Activated CD4-positive, alpha-beta T cell treated with anti-CD3 and anti-CD28 coated beads for 24 hours (primary cell): ENCODE results near the gene C1orf167.

Experiments used
- DNase-seq, 2 donors: peaks; one replicate each; pipeline ENCODE4 v3.0.0-alpha.2; 2020; ENCODE audit warnings: low read depth in 2 of 2

The C1orf167 gene

DNA sequence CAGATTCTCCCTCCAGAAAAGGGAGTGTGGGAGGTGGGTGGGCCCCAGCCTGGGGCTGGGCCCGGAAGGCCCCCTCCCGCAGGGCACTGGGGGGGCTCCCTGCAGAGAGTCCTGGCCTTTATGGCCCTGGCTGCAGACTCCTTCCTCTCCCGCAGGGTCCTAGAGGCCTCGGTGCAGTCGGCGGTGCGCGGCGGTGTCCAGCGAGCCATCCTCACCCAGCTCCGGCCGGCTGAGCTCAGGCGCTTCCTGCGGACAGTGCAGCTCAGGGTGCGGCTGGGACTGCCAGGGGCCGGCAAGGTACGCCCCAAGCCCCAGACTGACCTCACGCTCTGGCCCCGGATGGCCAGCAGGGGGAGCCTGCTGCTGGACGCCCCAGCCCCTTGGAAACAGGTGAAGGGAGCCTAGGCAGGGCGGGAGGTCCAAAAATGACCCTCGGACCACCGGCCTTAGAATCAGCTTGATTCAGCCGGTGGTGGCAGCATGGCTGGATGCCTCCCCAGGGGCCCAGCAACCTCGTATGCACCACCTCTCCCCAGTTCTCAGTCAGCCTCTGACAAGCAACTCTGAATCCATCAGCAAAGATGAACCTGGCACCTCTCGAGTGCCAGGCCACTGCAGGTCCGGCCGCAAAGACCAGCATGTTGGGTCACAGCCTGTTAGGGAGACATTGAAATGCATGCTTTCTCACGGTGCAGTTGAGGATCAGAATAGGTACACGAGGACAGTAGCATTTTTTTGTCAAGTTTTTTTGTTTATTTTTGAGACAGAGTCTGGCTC, 23.2 kb downstream of the C1orf167 start:
- peak in 1 of 2 donors; percentile 22 for DNase-seq

- DNase-seq: no peak
These were observed 24.2 kb downstream of the C1orf167 start for GRCh38 chr1:11786168-11786567.

GRCh38 chr1:11787251-11787803, 25.3 kb downstream of the C1orf167 start:
- DNase-seq: no peak

GRCh38 chr1:11787804-11788436, 25.9 kb downstream of the C1orf167 start:
- DNase-seq: no peak

- no peak for DNase-seq
These were observed 26.6 kb downstream of the C1orf167 start for GRCh38 chr1:11788549-11789053.

GRCh38 chr1:11789126-11790067, 27.4 kb downstream of the C1orf167 start:
- no peak for DNase-seq

DNA sequence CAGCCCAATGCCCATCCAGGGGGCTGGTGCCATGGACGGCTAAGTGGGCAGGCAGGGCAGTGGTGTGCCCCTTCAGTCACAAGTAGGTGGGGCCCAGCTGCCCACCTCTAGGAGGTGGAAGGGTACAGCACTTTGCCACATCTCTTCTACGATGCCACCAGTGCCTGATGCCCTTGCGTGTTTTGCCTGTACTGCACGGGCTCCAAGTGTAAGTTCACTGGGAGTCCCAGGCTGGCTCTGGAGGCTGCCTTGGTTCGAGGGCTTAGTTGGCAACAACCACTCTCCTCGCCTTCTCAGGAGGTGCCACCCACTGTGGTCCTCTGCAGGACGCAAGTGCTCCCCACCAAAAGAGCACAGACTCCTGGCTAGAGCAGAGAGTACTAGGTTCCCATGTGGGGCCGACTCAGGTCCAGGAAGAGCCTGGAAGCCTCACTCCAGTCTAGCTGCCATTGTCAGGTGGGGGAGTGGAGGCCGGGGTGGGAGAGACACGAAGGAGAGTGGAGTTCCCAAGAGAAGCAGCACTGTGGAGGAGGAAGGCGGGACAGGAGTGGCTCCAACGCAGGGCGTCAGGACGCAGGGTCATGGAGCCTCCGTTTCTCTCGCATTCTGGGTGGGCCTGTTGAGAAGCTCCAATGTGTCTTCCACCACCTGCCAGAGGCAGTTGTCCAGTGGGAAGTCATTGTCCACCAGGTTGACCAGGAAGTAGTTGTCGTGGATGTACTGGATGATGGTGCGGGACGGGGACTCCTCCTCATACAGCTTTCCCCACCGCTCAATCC, 28.3 kb downstream of the C1orf167 start:
- DNase-seq: no peak

- DNase-seq: no peak
These were observed 29.1 kb downstream of the C1orf167 start for GRCh38 chr1:11790880-11791715.

DNA sequence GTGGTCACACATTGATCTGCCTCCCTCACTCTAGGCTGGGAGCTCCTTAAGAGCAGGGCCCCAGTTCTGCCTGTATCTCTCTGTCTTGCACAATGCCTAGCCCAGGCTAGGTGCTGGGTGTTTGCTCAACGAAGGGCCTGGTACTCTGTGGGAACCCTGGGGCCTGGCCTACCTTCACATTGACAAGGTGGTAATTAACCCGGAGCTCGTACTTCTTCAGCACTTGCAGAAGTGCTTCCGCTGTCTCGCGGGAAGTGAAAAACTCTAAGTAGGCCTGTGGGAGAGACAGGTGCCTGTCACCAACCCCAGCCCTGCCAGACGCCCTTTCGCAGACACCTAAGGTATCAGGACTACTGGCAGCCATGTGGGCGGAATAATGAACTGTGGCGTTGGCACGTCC, 30.1 kb downstream of the C1orf167 start:
- no peak for DNase-seq

- DNase-seq: no peak
These were observed 31.8 kb downstream of the C1orf167 start for GRCh38 chr1:11793819-11794218.

DNA sequence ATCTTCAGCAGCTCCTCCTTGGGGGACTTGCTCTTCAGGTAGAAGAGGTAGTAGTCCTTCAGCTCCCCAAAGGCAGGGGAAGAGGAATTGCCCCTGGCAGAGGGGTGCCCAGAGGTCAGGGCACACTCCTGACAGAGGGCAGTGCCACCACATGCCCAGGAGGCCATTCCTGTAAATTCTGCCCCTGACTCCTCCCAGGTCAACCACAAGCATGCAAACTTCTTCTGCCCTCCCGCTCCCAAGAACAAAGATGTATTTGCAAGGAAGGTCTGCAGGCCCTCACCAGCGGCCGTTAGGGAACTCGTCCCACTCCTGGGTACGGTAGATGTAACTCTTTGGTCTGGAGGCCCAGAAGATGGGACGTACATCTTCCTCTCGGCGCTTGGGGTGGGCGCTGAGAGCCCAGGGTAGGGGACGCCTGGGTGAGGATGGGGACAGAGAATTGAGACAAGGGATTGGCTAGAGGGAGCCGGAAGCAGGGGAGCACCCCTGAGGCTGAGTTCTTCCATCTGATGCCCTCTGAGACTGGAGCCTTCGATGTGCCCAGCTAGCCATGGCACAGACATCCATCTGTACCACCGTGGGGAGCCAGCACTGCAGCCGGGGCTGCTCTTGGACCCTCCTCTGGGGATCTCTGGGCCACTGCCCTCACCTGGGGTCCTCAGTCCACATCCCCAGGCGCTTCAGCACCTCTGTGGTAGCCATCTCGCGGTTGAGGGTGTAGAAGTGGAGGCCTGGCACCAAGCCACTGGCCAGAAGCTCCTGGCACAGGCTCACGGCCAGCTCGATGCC, 32.6 kb downstream of the C1orf167 start:
- DNase-seq: no peak

DNA sequence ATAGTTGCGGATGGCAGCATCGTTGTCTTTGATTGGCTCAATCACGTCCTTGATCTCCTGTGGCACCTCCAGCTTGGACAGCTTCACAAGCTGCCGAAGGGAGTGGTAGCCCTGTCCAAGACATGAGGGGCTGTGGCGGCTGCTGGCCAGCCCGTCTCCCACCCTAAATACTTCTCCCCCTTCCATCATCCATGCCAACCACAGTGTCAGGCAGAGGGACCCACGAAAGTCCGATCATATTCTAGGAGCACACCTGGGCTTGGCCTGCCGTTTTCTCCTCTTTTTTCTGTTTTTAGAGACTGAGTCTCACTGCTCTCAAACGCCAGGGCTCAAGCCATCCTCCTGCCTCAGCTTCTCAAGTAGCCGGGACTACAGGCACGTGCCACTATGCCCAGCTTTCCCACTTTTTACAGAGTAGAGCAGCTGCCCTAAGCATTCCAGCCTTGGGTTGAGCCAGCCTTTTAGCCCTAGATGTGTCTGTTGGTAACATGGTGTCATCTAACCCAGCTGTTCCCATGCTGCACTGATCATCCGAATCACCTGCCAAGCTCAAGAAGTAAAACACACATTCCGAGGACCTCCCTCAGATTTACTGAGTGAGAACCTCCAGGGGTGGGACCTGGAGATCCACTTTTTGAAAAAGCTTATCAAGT, 33.4 kb downstream of the C1orf167 start:
- DNase-seq: no peak

GRCh38 chr1:11796036-11796828, 34.2 kb downstream of the C1orf167 start:
- no peak for DNase-seq

GRCh38 chr1:11797525-11798216, 35.7 kb downstream of the C1orf167 start:
- DNase-seq: no peak

DNA sequence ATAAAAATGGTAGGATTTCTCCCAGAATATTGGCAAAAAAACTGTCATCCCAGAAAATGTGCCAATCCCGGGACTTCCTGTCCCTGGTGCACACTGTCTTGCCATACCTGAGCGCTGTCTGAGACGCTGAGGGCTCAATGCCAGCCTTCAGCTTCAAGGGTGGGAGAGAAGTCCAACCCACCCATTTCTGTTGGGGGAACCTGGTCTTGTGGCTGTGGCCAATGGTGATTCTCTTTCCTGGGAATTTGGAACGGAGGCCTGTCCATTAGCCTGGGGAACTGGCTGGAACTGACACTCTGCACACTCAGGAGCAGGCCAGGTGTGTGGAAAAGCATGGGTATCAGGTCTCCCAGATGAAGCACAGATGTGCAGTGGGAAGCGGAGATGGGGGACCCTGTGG, 37.1 kb downstream of the C1orf167 start:
- no peak for DNase-seq

GRCh38 chr1:11799896-11800295, 37.9 kb downstream of the C1orf167 start:
- DNase-seq: no peak

- no peak for DNase-seq
These were observed 38.4 kb downstream of the C1orf167 start for GRCh38 chr1:11800391-11800755.
